Neural crest cell (in vitro differentiated cells): ENCODE results near the gene UNC13A. TPM values are rescaled to one million over a fixed set of nuclear protein-coding genes. Genes with fewer than 3 reads are reported as not detected.

Experiments
- DNase-seq: peaks from one replicate; pipeline ENCODE4 v3.0.0; 2021; ENCODE audit warnings: low read depth, mixed read lengths, low spot score
- H3K27ac Mint-ChIP-seq: one replicate; pipeline ENCODE4 v1.8.0; 2021; ENCODE audit warnings: mild to moderate bottlenecking, mixed read lengths; ENCODE audit not compliant: unreplicated experiment
- H3K27me3 Mint-ChIP-seq: 2 replicates; pipeline ENCODE4 v1.8.0; 2021; ENCODE audit warnings: low read depth, mild to moderate bottlenecking, mixed read lengths
- H3K36me3 Mint-ChIP-seq: 2 replicates; pipeline ENCODE4 v1.8.0; 2021; ENCODE audit warnings: low read depth, mild to moderate bottlenecking, mixed read lengths
- H3K4me1 Mint-ChIP-seq: 2 replicates; pipeline ENCODE4 v1.8.0; 2021; ENCODE audit warnings: mixed read lengths
- H3K4me3 Mint-ChIP-seq: one replicate; pipeline ENCODE4 v1.8.0; 2021; ENCODE audit warnings: mild to moderate bottlenecking, mixed read lengths
- H3K9me3 Mint-ChIP-seq: 2 replicates; pipeline ENCODE4 v1.8.0; 2021; ENCODE audit warnings: mixed read lengths
- total RNA-seq: library from RNA; stranded (reverse); gene quantifications from 2 replicates; pipeline ENCODE4 v1.2.1, GENCODE V29; 2021
- TF ChIP-seq, protein P1 (sequence below): fragments of 200-600 bp; sonication (generic); conservative IDR thresholded peaks from 2 replicates; pipeline ENCODE4 v1.5.0; 2021; ENCODE audit warnings: antibody characterized with exemption, mild to moderate bottlenecking

UNC13A gene
- total RNA-seq, 1 donor from 2014 or later: 6.4 TPM

DNA sequence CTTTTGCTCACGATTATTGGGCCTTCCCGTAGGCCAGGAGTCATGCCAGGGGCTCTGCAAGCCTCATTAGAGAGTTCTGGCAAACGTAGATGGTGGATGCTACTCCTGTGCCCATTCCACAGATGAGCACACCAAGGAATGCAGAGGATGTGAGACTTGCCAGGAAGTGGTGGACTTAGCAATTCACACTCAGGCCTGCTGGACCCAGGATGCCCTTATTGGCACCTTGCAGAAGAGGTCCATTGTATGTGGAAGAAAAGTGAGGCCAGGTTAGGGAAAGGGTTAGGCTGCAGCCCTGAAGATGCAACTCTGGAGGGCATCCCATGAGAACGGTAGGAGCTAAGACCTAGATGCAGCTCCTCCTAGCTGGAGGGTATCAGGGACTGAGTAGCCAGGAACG lies 5.9 kb downstream of the UNC13A start:
- H3K36me3 Mint-ChIP-seq: no peaks in the 10 kb centered on the region
- peaks cover 77% of the 10 kb centered on the region for H3K27me3 Mint-ChIP-seq
- TF ChIP-seq, protein P1, sequence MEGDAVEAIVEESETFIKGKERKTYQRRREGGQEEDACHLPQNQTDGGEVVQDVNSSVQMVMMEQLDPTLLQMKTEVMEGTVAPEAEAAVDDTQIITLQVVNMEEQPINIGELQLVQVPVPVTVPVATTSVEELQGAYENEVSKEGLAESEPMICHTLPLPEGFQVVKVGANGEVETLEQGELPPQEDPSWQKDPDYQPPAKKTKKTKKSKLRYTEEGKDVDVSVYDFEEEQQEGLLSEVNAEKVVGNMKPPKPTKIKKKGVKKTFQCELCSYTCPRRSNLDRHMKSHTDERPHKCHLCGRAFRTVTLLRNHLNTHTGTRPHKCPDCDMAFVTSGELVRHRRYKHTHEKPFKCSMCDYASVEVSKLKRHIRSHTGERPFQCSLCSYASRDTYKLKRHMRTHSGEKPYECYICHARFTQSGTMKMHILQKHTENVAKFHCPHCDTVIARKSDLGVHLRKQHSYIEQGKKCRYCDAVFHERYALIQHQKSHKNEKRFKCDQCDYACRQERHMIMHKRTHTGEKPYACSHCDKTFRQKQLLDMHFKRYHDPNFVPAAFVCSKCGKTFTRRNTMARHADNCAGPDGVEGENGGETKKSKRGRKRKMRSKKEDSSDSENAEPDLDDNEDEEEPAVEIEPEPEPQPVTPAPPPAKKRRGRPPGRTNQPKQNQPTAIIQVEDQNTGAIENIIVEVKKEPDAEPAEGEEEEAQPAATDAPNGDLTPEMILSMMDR: no peak
- H3K27ac Mint-ChIP-seq: no peak overlapping the region
- DNase-seq: no peak
- no peaks in the 10 kb centered on the region for H3K9me3 Mint-ChIP-seq
- peaks cover 13% of the 10 kb centered on the region for H3K4me1 Mint-ChIP-seq
- H3K4me3 Mint-ChIP-seq: no peak overlapping the region

DNA sequence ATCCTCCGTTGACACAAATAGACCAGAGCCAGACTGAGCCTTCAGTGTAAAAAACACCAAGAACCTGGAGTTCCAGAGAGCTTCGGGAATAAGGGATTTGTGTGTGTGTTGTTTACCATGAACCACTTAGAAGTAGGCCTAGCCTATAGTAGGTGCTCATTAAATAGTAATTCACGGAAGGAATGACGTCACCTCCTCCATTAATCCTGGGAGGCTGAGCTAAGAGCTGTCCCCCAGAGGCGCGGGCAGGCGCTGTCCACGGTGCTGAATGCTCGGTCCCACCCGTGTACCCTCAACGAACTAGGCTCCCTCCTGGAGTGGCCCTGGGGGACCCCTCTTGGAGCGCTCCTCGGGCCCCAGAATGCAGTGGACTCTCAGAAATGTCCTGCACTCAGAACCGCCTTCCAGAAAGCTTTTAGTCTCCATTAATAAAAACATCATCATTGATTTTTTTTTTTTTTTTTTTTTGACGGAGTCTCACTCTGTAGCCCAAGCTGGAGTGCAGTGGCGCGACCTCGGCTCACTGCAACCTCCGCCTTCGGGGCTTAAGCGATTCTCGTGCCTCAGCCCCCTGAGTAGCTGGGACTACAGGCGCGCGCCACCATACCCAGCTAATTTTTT lies 6.5 kb downstream of the UNC13A start:
- H3K4me1 Mint-ChIP-seq: peaks cover 11% of the 10 kb centered on the region
- TF ChIP-seq, protein P1: no peak
- H3K27me3 Mint-ChIP-seq: peaks cover 72% of the 10 kb centered on the region
- H3K36me3 Mint-ChIP-seq: no peaks in the 10 kb centered on the region
- no peaks in the 10 kb centered on the region for H3K9me3 Mint-ChIP-seq
- DNase-seq: peak; percentile 64
- no peak overlapping the region for H3K27ac Mint-ChIP-seq
- H3K4me3 Mint-ChIP-seq: no peak overlapping the region

DNA sequence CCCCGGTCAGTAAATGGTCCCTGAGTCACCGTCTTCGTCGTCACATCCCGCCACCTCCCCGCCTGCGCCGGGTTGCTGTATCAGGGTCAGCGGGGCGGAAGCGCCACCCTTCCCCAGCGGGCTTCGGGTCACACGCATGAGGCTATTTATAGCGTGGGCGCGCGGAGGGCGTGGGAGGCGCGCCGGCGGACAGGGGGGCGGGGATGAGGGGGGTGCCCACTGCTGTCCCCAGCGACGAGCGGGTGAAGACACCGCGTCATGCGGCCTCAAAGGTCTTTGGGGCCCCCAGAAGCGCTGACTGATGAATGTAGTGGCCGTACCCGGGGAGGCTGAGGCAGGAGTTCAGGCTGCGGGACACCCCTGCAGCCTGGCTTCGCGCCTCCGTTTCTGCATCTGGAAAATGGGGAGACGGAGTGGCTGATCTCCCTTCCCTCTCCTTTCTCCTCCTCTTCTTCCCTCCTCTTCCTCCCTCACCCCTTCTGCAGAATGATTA lies 7.9 kb downstream of the UNC13A start:
- Mint-ChIP-seq H3K9me3 (no peaks in the 10 kb centered on the region), H3K27ac (no peak overlapping the region), H3K36me3 (no peaks in the 10 kb centered on the region), H3K27me3 (peaks cover 67% of the 10 kb centered on the region), H3K4me1 (peaks cover 11% of the 10 kb centered on the region), H3K4me3 (peak overlapping the region; percentile 34)
- TF ChIP-seq, protein P1: no peak
- DNase-seq: peak; percentile 33

DNA sequence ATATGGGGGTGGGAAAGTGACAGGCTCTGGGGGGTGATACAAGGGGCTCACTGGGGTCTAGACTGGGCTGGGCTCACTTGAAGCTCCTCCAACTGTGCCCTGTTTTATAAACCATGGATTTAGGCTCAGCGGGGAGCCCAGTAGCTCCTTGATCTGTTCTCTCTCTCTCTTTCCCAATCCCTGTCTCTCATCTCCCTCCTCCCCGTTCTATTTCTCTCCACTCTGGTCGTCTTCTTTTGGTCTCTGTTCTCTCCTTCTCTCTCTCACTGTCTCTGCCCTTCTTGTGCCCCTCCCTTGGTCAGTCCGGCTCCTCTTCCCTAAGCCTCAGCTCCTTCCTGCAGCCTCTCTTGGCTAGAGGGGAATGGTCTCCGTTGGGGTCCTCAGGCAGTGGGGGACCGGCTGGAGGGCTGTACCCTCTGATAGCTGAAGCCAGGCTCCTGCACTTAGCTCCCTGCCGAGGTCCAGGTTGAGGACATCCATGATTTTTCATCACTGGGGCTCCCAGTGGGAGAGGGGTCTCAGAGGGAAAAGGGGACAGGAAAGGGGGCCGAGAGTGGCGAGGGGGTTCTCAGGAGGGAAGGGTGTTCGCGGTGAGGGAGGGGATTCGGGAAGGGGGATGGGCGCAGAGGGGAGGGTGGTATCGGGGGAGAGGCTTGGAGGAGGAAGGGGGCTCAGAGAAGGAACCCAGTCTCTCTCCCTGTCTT lies 8.5 kb downstream of the UNC13A start:
- no peaks in the 10 kb centered on the region for H3K9me3 Mint-ChIP-seq
- no peak for DNase-seq
- TF ChIP-seq, protein P1: no peak
- no peaks in the 10 kb centered on the region for H3K36me3 Mint-ChIP-seq
- peak overlapping the region; percentile 34 for H3K4me3 Mint-ChIP-seq
- peaks cover 11% of the 10 kb centered on the region for H3K4me1 Mint-ChIP-seq
- H3K27me3 Mint-ChIP-seq: peaks cover 61% of the 10 kb centered on the region
- H3K27ac Mint-ChIP-seq: no peak overlapping the region

DNA sequence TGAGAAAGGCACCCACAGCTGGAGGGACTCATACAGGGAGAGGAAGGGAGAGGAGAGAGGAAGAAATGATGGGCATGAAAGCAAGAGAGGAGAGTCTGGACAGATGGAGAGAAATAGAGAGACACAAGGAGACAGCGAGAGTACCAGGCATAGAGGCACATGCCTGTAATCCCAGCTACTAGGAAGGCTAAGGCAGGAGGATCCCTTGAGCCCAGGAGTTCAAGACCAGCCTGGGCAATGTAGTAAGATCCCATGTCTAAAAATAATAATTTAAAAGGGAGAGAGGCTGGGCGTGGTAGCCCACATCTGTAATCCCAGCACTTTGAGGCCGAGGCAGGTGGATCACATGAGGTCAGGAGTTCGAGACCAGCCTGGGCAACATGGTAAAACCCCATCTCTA lies 9.3 kb downstream of the UNC13A start:
- H3K9me3 Mint-ChIP-seq: no peaks in the 10 kb centered on the region
- no peak overlapping the region for H3K4me3 Mint-ChIP-seq
- no peaks in the 10 kb centered on the region for H3K36me3 Mint-ChIP-seq
- peaks cover 52% of the 10 kb centered on the region for H3K27me3 Mint-ChIP-seq
- H3K4me1 Mint-ChIP-seq: peaks cover 11% of the 10 kb centered on the region
- TF ChIP-seq, protein P1: no peak
- DNase-seq: no peak
- peak overlapping the region; percentile 43 for H3K27ac Mint-ChIP-seq
